Small intestine (tissue), 7 donors: ENCODE results near the gene PTBP3. TPM values are rescaled to one million over a fixed set of nuclear protein-coding genes. Genes with fewer than 3 reads are reported as not detected.
A peak's percentile ranks its signal among the peaks of the same experiment; 100 is the strongest.
"Not testable (repeated sequence)": the region's sequence is repeated elsewhere in the genome, so short reads cannot be mapped to it uniquely, and the experiment has no call there.

Source experiments
- DNase-seq, 2 donors: peaks; one replicate each; pipeline versions ENCODE4 v3.0.0 to v3.0.0-alpha.2; 2013
- FAIRE-seq: peaks from 2 replicates; lab custom pipeline; 2012; peaks lifted over from hg19 to GRCh38; lab: Jason Lieb, UNC
- H3K27ac ChIP-seq, 3 donors: one replicate each; pipeline ENCODE4 v1.5.1; 2013; ENCODE audit warnings: low read length in 2 of 3, mild to moderate bottlenecking in 2 of 3, control low read depth in 1 of 3, inconsistent platforms in 1 of 3, low read depth in 1 of 3, moderate library complexity in 1 of 3
- H3K27me3 ChIP-seq, 3 donors: one replicate each; pipeline ENCODE4 v1.6.1; 2013; ENCODE audit warnings: low read length in 3 of 3, inconsistent platforms in 1 of 3; ENCODE audit not compliant: control insufficient read depth in 3 of 3, insufficient read depth in 3 of 3
- H3K36me3 ChIP-seq, 3 donors: one replicate each; pipeline ENCODE4 v1.6.1; 2013; ENCODE audit warnings: low read length in 3 of 3, inconsistent platforms in 1 of 3, low read depth in 1 of 3, mild to moderate bottlenecking in 1 of 3, moderate library complexity in 1 of 3; ENCODE audit not compliant: control insufficient read depth in 3 of 3, insufficient read depth in 2 of 3
- H3K4me1 ChIP-seq, 3 donors: one replicate each; pipeline ENCODE4 v1.6.1; 2013; ENCODE audit warnings: low read length in 2 of 3, inconsistent platforms in 1 of 3, low read depth in 1 of 3, mild to moderate bottlenecking in 1 of 3, moderate library complexity in 1 of 3; ENCODE audit not compliant: control insufficient read depth in 3 of 3, insufficient read depth in 2 of 3
- H3K4me3 ChIP-seq, 3 donors: one replicate each; pipeline ENCODE4 v1.5.1; 2013; ENCODE audit warnings: low read length in 3 of 3, control low read depth in 1 of 3, inconsistent platforms in 1 of 3, low read depth in 1 of 3, mild to moderate bottlenecking in 1 of 3, moderate library complexity in 1 of 3
- H3K9me3 ChIP-seq, 2 donors: one replicate each; pipeline ENCODE4 v1.6.1; 2013; ENCODE audit warnings: low read depth in 1 of 2, low read length in 1 of 2; ENCODE audit not compliant: control insufficient read depth in 2 of 2, insufficient read depth in 1 of 2
- WGBS, 3 donors: extraction: QIAGEN DNeasy Blood & Tissue Kit; methylation state at CpG; one replicate each; pipeline ENCODE4 v1.1.7; 2013; 5-methylcytosine and 5-hydroxymethylcytosine counted together
- polyA plus RNA-seq, 4 donors: library from polyadenylated mRNA; stranded (reverse) in 3 of 4; unstranded in 1 of 4; fragments of 200-250 nt in 3 of 4; fragments of 120-200 nt in 1 of 4; gene quantifications; one replicate each; pipeline versions ENCODE4 v1.2.1 to v1.2.3, GENCODE V29; 2013
- donor health status: healthy with polysubstance abuse.
- donor health status: control.
- donor health status: control.
- donor health status: Bipolar disorder and iron deficiency.
- donor health status: healthy.

The PTBP3 gene
- polyA plus RNA-seq, 4 donors = 19.7 to 48.1 (median 25.6) TPM

GRCh38 chr9:112271466-112272098 lies 61.8 kb downstream of the PTBP3 start:
- Histone ChIP-seq H3K9me3 (no peaks in the 10 kb centered on the region), H3K36me3 (peaks cover 0 to 23% (median 5%) of the 10 kb centered on the region in 3 donors), H3K4me1 (no peaks in the 10 kb centered on the region), H3K27me3 (no peaks in the 10 kb centered on the region), H3K4me3 (no peak overlapping the region), H3K27ac (no peak overlapping the region)
- no peak for FAIRE-seq
- WGBS, 3 donors = 90 to 95% (median 92%) methylated on average over 2 of the region's 2 CpGs
- DNase-seq = peak; percentile 5

GRCh38 chr9:112268413-112268812 lies 65.0 kb downstream of the PTBP3 start:
- 88 to 95% (median 92%) methylated on average over 5 of the region's 5 CpGs for WGBS, 3 donors
- H3K4me3 ChIP-seq = no peak overlapping the region
- no peak for DNase-seq
- no peak overlapping the region for H3K27ac ChIP-seq
- H3K9me3 ChIP-seq = no peaks in the 10 kb centered on the region
- no peaks in the 10 kb centered on the region for H3K4me1 ChIP-seq
- H3K36me3 ChIP-seq = peaks cover 0 to 27% (median 5%) of the 10 kb centered on the region in 3 donors
- H3K27me3 ChIP-seq = no peaks in the 10 kb centered on the region
- FAIRE-seq = no peak

GRCh38 chr9:112267086-112267485 lies 66.3 kb downstream of the PTBP3 start:
- WGBS, 3 donors = 97 to 98% (median 97%) methylated on average over 15 to 16 of the region's 16 CpGs
- DNase-seq, FAIRE-seq: not testable (repeated sequence)

GRCh38 chr9:112265391-112265790 lies 68.0 kb downstream of the PTBP3 start:
- Histone ChIP-seq H3K36me3 (peaks cover 0 to 20% (median 5%) of the 10 kb centered on the region in 3 donors), H3K27me3 (no peaks in the 10 kb centered on the region), H3K27ac (no peak overlapping the region), H3K4me3 (no peak overlapping the region), H3K4me1 (no peaks in the 10 kb centered on the region), H3K9me3 (no peaks in the 10 kb centered on the region)
- FAIRE-seq = no peak
- DNase-seq = no peak
- 96 to 97% (median 97%) methylated on average over 9 of the region's 9 CpGs for WGBS, 3 donors

More at GRCh38 chr9:112267086-112267485, 66.3 kb downstream of the PTBP3 start:
- not testable (repeated sequence) for H3K4me1 ChIP-seq, H3K9me3 ChIP-seq, H3K27me3 ChIP-seq, H3K4me3 ChIP-seq, H3K27ac ChIP-seq
- H3K36me3 ChIP-seq = peaks cover 0 to 28% (median 5%) of the 10 kb centered on the region in 3 donors

- WGBS, 3 donors = 93 to 96% (median 95%) methylated on average over 3 of the region's 3 CpGs
- no peak for FAIRE-seq
Measured at GRCh38 chr9:112262577-112262976, 70.8 kb downstream of the PTBP3 start.

GRCh38 chr9:112261133-112261532 lies 72.3 kb downstream of the PTBP3 start:
- H3K4me1 ChIP-seq = no peaks in the 10 kb centered on the region
- H3K27me3 ChIP-seq = no peaks in the 10 kb centered on the region
- H3K27ac ChIP-seq = no peak overlapping the region
- H3K36me3 ChIP-seq = peaks cover 0 to 14% (median 0%) of the 10 kb centered on the region in 3 donors
- no peak overlapping the region for H3K4me3 ChIP-seq
- H3K9me3 ChIP-seq = no peaks in the 10 kb centered on the region
- FAIRE-seq (no peak), DNase-seq (no peak)
- 81 to 89% (median 89%) methylated on average over 5 of the region's 5 CpGs for WGBS, 3 donors

More at GRCh38 chr9:112262577-112262976, 70.8 kb downstream of the PTBP3 start:
- peaks cover 0 to 15% (median 3%) of the 10 kb centered on the region in 3 donors for H3K36me3 ChIP-seq
- no peaks in the 10 kb centered on the region for H3K9me3 ChIP-seq
- no peak overlapping the region for H3K4me3 ChIP-seq
- no peak for DNase-seq
- no peak overlapping the region for H3K27ac ChIP-seq
- no peaks in the 10 kb centered on the region for H3K27me3 ChIP-seq
- no peaks in the 10 kb centered on the region for H3K4me1 ChIP-seq

- H3K9me3 ChIP-seq = no peaks in the 10 kb centered on the region
- FAIRE-seq (no peak), DNase-seq (no peak)
- H3K36me3 ChIP-seq = peaks cover 0 to 12% (median 2%) of the 10 kb centered on the region in 3 donors
- H3K4me3 ChIP-seq = no peak overlapping the region
- WGBS, 3 donors = 95 to 96% (median 96%) methylated on average over 2 of the region's 2 CpGs
- H3K27me3 ChIP-seq = no peaks in the 10 kb centered on the region
- no peak overlapping the region for H3K27ac ChIP-seq
- H3K4me1 ChIP-seq = no peaks in the 10 kb centered on the region
Measured at GRCh38 chr9:112258106-112258505, 75.3 kb downstream of the PTBP3 start.

GRCh38 chr9:112252194-112252593 lies 81.2 kb downstream of the PTBP3 start:
- Histone ChIP-seq H3K27ac (no peak overlapping the region), H3K36me3 (peaks cover 2 to 12% (median 11%) of the 10 kb centered on the region in 3 donors), H3K27me3 (no peaks in the 10 kb centered on the region), H3K9me3 (no peaks in the 10 kb centered on the region), H3K4me3 (no peak overlapping the region), H3K4me1 (no peaks in the 10 kb centered on the region)
- FAIRE-seq = no peak
- no peak for DNase-seq
- 82 to 88% (median 87%) methylated on average over 5 of the region's 5 CpGs for WGBS, 3 donors
